GM21528 (cell line): ENCODE measurements around the gene RSRC1.

Experiments used
- ATAC-seq: cut with Tn5 transposase; IDR thresholded peaks from one replicate; pipeline ENCODE4 v1.9.1; 2021; ENCODE audit warnings: mild to moderate bottlenecking, moderate library complexity; ENCODE audit not compliant: unreplicated experiment, low FRiP score

The RSRC1 gene

GRCh38 chr3:158563076-158563475 is 453.2 kb downstream of the RSRC1 start:
- ATAC-seq, result no peak

- no peak for ATAC-seq
Measured at GRCh38 chr3:158565076-158565475, 455.2 kb downstream of the RSRC1 start.

- no peak for ATAC-seq
Measured at GRCh38 chr3:158568784-158569183, 458.9 kb downstream of the RSRC1 start.

GRCh38 chr3:158569794-158570193 is 459.9 kb downstream of the RSRC1 start:
- no peak for ATAC-seq

GRCh38 chr3:158570999-158571702 is 461.3 kb downstream of the RSRC1 start, which contains the start of gene MLF1:
MLF1 (plus strand) TSS chr3:158571194; CDS start chr3:158571301, 107 bp downstream.
- peak; percentile 100 for ATAC-seq

GRCh38 chr3:158571969-158572765 is 462.3 kb downstream of the RSRC1 start:
- no peak for ATAC-seq

- no peak for ATAC-seq
Measured at GRCh38 chr3:158572766-158573060, 462.8 kb downstream of the RSRC1 start.

GRCh38 chr3:158573714-158574113 is 463.8 kb downstream of the RSRC1 start:
- ATAC-seq, result no peak

GRCh38 chr3:158574646-158575045 is 464.8 kb downstream of the RSRC1 start:
- no peak for ATAC-seq

GRCh38 chr3:158590223-158590622 is 480.3 kb downstream of the RSRC1 start:
- ATAC-seq, result no peak
